ENCODE results near the gene STK32B.
"Not testable (repeated sequence)": the region's sequence is repeated elsewhere in the genome, so short reads cannot be mapped to it uniquely, and the experiment has no call there.

The STK32B gene

DNA sequence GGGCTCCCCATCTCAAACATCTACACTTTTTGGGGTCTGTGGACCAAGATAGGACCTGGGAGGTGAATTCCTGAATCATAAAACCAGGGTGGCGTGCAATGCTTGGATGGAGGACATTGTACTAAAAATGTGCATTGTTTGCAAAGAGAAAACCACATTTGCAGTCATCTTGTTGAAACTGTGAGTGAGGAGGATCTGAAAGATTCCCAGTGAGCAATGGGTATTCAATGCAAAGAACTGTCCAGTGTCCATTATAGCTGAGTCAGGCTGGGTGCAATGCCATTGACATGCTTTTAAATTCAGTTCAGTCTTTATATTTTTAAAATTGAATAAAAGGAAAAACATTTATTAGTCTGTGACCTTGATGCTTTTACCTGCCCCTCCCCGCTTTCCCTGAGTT lies 215.7 kb downstream of the STK32B start:
- no peak for DNase-seq (ENCODE audit: low read depth)

DNA sequence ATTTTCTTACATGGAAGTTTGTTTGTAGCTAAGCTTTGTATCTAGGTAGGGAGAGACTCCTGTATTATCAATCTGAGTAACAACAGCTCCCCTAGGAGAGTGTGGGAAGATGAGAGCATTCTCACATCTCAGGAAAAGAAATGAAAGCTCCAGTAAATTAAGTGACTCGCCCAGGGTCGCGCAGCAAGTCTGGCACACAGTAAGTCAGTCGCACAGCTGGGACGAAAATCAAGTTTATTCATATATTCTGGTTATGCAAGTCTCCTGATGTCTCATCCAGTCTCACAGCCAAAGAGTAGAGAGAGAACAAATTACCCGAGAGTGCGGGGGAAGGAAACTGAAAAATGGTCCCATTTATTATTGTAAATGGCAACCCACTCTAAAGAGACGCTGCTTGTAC lies 216.1 kb downstream of the STK32B start:
- no peak for DNase-seq (ENCODE audit: low read depth)

DNA sequence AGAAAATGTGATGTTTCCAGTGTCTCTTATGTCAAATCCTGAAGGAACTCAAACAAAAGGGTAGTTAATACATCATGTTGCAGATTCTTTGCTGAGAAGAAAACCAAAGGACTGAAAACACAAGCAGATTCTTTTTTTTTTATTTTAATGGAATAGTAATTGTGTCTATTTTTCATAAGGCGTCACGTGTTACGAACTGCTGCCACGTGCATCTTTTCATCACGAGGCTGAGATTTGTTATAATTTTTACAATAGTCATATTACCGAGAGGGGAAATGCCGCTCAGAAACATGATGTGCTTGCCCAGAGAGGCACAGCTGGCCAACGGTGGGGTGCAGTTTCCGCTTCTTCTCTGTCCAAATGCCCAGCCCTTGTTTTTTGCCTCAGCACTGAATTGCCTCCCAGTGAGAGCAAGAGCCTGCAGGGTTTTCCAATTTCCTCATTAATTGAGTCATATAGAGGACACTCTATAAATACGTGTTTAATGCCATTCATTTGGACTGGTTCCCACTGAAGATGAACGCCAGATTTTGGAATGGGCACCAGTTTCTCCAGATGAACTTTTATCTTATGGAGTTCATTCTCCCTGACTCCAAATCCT lies 225.3 kb downstream of the STK32B start:
- no peak for DNase-seq (ENCODE audit: low read depth)

DNA sequence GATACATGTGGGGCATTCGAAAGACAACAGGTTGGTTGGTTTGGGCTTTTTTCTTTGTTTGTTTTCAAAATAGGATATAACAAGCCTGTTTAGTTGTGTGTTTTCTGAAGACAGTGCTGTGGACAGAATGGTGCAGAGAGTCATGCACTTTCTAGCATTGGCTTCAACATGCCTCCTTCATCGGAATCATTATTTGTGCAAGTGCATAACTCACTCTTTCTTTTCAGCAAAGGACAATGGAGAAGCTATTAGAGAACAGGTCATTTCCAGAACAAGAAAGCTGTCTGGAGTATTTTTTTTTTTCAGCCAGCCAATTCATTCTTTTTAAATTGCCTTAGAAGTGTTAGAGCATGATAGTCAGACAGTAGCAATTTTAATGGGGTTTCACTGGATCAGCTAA lies 225.8 kb downstream of the STK32B start:
- DNase-seq (ENCODE audit: low read depth) = no peak

DNA sequence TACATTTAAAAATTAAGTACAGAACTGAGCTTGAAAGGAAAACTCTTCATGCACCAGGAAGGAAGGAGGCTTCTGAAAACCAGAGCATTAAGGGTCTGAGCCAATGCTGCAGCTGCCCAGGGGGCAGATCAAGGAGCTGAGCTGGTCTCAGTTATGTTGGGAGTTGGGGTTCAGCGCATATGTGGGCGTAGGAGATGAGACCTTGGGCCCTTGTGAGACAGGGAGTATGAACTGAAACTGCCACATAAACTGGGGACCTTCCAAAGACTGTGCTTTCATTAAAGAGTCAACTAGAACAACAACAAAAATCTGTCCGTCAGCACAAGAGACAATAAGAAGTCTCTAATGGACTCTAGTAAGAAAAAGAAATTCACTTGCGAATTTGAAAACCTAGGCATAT lies 226.9 kb downstream of the STK32B start:
- DNase-seq (ENCODE audit: low read depth) = no peak

DNA sequence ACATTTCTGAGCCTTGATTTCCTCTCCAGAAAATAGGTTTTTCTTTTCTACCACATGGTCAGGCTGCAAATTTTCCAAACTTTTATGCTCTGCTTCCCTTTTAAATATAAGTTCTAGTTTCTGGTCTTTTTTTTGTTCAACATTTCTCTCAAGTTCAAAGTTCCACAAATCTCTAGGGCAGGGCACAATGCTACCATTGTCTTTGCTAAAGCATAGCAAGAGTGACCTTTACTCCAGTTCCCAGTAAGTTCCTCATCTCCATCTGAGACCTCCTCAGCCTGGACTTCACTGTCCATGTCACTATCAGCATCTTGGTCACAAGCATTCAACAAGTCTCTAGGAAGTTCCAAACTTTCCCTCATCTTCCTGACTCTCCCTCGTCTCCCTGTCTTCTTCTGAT lies 228.8 kb downstream of the STK32B start:
- DNase-seq (ENCODE audit: low read depth) = not testable (repeated sequence)

DNA sequence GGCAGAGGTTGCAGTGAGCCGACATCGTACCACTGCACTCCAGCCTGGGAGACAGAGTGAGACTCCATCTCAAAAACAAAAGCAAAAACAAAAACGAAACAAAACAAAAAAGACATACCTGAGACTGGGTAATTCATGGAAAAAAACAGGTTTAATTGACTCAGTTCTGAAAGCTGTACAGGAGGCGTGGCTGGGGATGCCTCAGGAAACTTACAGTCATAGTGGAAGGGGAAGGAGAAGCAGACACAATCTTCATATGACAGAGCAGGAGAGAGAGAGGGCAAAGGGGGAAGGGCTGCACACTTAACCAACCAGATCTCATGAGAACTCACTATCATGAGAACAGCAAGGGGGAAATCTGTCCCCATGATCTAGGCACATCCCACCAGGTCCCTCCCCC lies 229.5 kb downstream of the STK32B start:
- no peak for DNase-seq (ENCODE audit: low read depth)

DNA sequence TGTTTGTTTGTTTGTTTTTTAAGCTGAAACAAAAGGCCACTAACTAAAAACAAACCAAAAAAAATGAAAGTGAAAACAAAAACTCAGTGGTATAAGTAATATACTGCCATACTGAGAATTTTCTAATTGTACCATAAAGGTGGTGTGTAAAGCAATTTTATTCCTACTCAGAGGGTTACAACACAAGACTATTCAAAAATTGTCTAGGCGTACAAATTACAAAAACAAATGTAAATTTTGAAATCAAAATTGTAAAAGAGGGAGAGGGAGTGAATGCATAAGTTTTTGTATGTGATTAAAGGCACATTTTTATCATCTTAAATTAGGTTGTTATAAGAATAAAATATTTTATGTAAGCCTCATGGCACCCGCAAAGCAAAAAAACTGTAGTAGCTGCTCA lies 232.6 kb downstream of the STK32B start:
- DNase-seq (ENCODE audit: low read depth) = no peak

DNA sequence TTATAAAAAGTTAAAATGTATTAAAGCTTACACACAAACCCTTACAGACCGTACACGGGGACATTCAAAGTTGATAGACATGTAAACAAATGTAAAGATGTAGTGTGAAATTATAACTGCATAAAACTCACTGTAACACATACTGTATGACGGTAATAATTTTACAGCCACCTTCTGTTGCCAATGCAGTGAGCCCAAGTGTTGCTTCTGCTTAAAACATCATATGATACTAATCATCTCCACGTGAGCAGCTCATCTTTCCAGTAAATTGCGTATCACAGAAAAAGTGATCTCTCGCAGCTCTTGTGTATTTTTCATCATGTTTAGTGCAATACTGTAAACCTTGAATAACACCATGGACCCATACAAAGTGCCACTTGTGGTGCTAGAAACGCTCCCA lies 233.2 kb downstream of the STK32B start:
- DNase-seq (ENCODE audit: low read depth) = no peak

DNA sequence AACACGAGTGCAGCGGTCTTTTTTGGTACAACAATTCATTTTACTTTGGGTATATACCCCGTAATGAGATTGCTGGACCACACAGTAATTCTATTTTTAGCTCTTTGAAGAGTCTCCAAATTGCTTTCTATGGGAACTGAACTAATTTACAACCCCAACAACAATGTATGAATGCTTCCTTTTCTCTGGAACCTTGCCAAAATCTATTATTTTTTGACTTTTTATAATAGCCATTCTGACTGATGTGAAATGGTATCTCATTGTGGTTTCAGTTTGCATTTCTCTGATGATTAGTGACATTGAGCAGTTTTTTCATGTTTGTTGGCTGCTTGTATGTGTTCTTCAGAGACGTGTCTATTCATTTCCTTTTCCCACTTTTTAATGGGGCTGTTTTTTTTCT lies 240.8 kb downstream of the STK32B start:
- no peak for DNase-seq (ENCODE audit: low read depth)

DNA sequence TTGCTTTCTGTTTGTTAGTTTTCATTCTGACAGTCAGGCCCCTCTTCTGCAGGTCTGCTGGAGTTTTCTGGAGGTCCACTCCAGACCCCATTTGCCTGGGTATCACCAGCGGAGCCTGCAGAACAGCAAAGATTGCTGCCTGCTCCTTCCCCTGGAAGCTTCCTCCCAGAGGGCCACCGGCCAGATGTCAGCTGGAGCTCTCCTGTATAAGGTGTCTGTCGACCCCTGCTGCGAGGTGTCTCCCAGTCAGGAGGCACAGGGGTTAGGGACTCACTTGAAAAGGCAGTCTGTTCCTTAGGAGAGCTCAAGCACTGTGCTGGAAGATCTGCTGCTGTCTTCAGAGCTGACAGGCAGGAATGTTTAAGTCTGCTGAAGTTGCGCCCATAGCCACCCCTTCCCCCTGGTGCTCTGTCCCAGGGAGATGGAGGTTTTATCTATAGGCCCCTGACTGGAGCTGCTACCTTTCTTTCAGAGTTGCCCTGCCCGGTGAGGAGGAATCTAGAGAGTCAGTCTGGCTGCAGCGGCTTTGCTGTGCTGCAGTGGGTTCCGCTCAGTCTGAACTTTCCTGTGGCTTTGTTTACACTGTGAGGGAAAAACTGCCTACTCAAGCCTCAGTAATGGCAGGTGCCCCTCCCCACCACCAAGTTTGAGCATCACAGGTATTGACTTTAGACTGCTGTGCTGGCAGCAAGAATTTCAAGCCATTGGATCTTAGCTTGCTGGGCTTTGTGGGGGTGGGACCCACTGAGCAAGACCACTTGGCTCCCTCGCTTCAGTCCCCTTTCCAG lies 246.9 kb downstream of the STK32B start:
- not testable (repeated sequence) for DNase-seq (ENCODE audit: low read depth)

DNA sequence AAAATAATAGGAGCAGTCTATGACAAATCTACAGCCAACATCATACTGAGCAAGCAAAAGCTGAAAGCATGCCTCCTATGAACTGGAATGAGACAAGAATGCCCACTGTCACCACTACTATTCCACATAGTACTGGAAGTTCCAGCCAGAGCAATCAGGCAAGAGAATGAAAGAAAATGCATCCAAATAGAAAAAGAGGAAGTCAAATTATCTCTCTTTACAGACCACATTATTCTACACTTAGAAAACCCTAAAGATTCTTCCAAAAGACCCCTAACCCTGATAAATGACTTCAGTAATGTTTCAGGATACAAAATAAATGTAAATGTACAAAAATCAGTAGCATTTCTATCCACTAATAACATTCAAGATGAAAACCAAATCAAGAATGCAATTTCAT lies 249.0 kb downstream of the STK32B start:
- no peak for DNase-seq (ENCODE audit: low read depth)

DNA sequence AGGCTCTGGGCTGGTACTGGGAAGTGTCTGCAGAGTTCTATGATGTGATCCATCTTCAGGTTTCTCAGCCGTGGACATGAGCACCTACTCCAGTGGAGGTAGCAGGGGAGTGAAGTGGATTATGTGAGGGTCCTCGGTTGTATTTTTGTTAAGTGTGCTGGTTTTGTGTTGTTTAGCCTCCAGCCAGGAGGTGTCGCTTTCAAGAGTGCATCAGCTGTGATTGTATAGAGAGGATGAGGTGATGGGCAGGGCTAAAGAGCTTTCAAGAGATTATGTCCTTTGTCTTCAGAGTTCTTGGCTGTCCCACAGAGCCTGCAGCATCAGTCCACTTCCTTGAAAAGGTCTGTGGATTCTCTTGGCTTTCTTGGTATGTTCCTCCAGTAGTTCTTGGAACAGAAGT lies 256.6 kb downstream of the STK32B start:
- DNase-seq (ENCODE audit: low read depth) = no peak

DNA sequence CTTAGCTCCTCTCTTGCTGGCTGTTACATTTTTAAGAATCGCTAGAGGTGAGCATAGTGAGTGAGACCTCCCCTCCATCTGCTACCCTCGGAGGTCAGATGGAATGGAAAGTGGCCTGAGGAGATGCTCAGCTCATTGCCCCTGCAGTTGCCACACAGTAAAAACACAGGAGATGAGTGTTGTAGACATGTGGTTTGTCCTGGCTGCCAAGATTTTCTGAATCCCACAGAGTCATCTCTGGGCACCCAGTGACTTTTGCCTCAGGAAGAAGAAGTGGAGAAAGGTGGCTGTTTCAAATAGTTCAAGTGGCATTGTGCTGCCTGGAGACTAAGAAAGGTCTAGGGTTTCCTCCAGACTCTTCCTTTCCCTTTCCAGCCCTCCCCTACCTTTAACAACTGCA lies 271.0 kb downstream of the STK32B start:
- DNase-seq (ENCODE audit: low read depth) = no peak

DNA sequence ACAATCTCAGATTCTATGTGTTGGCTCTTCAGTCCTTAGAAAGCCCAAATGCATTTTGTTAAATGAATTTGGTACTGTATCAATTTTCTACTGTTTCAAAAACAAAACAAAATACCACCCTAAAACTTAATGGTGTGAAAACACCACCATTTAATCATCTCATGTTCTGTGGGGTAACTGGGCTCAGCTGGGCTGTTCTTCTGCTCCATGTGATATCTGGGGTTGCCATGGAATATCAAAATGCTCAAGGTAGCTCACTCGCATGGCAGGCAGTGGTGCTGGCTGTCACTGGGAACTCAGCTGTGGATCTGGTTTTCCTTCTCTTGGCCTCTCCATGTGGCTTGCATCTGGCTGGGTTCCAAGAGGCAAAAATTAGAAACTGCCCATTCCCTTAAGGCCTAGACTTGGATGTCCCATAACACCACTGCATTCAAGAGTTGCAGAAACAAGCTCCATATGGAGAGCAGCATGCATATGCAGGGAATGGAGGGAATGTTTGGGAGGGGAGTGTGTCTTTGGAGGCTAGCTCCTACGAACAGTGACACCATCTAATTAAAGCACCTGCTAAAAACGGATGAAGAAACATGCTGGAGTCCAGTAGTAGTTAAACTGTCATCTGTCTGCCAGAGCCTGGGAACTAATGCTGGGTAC lies 279.2 kb downstream of the STK32B start:
- no peak for DNase-seq (ENCODE audit: low read depth)

DNA sequence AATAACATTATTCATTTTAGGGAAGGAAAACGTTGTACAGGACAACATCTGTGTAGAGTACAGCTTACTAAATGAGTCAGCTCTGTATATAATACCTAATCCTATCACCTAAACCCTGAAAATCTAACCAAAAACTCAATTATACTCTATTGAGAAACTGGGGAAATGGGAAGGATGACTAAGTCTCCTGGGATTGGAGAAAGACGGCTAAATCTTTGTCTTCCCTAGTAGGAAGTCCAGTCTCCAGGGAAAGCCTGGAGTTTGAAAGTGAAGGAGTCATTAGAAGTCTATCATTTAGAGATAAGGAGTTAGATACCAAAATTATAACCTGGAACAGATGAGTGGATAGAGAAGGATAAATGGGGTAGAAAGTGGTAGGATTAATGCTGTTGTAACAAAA lies 286.5 kb downstream of the STK32B start:
- DNase-seq (ENCODE audit: low read depth) = no peak

DNA sequence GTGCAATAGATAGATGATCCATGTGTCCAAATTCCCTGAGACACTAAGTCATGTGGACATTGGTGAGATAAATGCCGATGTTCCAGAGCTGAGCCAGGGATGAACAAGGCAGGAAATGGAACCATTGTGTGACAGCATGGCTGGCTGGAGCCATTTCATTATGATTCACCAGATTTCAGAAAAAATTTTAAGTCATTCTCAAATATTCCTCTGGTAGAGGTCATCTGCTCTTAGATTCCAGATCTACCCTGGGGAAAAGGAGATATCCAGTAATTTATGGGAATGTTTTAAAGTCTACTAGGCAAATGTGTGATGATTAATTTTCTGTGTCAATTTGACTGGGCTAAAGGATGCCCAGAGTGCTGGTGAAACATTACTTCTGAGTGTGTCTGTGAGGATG lies 287.3 kb downstream of the STK32B start:
- no peak for DNase-seq (ENCODE audit: low read depth)

DNA sequence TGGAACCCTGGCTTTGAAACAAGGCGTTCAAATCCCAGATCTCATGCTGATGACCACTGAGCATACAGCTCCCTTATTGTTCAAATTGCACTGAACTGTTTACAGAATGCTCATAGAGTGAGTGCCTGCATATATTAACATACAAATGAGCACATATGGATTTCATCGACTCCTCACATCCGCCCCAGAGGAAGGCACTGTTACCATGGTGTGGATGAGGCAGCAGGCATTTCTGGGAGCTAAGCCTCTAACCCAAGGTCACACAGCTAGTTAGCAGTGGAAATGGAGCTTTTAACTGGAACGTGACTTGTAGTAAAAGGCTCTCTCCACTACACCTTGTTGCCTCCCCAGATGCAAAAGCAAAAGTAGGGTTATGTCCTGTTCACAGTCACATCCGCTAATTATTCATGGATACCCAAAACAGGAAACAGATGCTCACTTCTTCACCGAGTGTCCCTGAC lies 289.7 kb downstream of the STK32B start:
- no peak for DNase-seq (ENCODE audit: low read depth)

DNA sequence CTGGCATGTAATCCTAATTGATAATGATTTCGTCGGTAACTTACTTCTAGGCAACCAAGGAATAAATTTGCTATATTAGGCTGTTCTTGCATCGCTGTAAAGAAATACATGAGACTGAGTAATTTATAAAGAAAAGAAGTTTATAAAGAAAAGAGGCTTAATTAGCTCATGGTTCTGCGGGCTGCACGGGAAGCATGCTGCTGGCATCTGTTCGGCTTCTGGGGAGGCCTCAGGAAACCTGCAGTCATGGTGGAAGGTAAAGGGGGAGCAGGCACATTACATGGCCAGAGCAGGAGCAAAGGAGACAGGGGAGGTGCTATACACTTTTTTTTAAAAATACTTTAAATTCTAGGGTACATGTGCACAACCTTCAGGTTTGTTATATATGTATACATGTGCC lies 290.2 kb downstream of the STK32B start:
- no peak for DNase-seq (ENCODE audit: low read depth)

DNA sequence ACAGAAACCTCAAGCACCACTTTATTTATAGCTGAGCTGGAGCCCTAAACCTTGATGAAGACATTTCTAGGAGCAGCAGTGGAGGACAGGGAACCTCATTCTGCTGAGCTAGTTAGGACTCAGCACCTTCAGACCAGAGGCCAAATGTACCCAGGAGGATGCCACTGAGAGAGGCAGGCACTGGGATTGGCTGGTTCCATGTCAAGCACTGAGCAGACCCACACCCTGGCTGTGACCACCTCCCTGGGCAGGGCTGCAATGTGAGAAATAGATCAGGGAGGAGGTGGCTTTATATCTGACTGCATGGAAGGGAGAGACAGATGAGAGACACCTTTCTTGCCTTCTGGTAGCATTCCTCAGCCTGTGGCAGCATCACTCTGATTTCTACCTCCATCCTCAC lies 304.6 kb downstream of the STK32B start:
- DNase-seq (ENCODE audit: low read depth) = no peak

DNA sequence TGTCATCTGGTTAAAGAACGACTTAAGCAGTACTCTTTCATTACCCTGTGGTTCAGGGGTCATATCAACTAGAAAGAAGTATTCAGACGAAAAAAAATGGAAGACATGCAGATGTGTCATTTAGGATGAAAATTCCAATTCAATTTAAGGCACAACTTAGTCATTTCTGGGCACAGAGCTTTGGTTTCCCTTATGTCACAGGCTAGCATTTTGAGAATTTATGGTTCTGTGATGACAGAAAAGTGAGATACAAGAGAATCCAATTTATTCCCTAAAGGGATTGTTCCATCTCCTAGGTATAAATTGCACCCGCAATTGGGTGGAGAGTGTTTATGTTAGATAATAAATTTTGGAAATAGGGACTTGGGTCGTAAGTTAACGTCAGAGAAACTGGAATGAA lies 306.6 kb downstream of the STK32B start:
- no peak for DNase-seq (ENCODE audit: low read depth)

DNA sequence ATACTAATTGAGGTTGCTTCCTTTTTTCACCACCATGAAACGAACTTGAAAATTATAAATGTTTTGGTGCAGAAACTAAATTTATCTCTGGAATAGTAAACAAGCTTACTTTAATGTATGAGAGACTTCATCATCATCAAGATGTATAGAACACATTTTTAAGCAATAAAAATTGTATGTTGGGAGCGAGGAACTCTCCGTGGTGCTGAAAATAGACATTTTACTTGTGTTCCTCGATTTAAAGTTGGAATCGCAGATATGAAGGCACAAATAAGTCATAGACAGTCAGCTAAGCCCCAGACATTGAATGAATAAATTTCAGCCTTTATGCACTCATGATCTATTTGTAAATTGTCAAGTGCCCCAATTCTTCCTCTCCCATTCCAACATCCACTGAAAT lies 310.7 kb downstream of the STK32B start:
- no peak for DNase-seq (ENCODE audit: low read depth)

DNA sequence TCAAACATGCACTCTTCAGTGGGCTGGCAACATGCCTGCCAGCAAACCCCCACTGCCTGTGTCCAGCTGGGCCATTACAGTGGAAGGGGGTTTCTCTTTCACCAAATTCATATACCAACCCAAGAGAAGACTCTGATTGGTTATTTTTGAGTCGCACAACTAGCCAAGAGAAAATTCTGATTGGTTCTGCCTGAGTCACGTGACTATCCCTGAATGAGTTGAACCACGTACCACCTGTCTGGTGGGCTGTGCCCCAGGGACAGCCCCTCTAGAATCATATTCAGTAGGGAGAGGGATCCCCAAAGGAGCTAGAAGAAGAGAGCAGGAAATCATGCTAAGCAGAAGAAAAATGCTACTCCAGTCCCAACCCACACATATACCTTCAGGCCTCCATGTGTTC lies 313.1 kb downstream of the STK32B start:
- no peak for DNase-seq (ENCODE audit: low read depth)
